Measurements from ENCODE around the gene ST6GALNAC4.

DNA sequence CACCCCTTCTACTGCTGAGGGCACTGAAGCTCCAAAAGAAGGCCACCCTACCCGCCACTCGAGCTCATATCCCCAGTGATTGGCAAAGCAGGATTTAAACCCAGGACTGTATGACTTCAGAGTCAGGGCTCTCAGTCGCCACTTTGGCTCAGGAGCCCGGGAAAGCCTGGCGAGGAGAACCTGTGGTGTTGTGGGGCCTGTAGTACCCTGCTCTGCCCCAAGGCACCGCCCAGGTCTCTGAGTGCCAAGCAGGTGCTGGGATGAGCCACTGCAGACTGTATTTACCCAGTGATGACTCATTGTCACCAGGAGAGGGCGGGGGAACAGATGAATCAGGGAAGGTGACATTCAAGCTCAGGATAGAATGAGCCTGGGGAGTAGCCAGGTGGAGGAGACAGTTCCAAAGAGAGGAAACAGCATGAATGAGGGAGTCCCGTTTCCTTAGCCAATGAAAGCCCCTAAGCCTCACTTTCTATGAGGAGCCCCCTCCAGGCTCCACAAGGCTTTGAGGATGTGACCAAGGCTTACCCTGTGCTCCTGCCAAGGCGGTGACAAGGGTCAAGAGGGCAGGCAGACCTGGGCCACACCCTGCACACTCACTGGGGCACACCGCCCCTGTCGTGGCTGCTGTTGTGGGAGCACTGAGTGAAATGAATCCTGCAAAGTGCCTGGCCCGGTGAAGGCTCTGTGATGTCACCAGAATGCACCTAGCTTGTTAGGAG is 38.6 kb upstream of the ST6GALNAC4 start:
- TF ChIP-seq, protein P1, sequence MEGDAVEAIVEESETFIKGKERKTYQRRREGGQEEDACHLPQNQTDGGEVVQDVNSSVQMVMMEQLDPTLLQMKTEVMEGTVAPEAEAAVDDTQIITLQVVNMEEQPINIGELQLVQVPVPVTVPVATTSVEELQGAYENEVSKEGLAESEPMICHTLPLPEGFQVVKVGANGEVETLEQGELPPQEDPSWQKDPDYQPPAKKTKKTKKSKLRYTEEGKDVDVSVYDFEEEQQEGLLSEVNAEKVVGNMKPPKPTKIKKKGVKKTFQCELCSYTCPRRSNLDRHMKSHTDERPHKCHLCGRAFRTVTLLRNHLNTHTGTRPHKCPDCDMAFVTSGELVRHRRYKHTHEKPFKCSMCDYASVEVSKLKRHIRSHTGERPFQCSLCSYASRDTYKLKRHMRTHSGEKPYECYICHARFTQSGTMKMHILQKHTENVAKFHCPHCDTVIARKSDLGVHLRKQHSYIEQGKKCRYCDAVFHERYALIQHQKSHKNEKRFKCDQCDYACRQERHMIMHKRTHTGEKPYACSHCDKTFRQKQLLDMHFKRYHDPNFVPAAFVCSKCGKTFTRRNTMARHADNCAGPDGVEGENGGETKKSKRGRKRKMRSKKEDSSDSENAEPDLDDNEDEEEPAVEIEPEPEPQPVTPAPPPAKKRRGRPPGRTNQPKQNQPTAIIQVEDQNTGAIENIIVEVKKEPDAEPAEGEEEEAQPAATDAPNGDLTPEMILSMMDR (IDR thresholded peaks at IDR 0.05; ENCODE audit: low read depth, low read length, poor library complexity, severe bottlenecking) = peak; percentile 53
- TF ChIP-seq EZH2phosphoT487 (IDR thresholded peaks at IDR 0.05; ENCODE audit: borderline replicate concordance, low read length) = no peak

All from DOHH2 (cell line).